Stimulated activated CD4-positive, alpha-beta T cell treated with anti-CD3 and anti-CD28 coated beads, TNF-alpha, amount 100 ng/mL, for 24 hours (primary cell): ENCODE measurements around the gene PDE6B.
"Not testable (repeated sequence)": the region's sequence is repeated elsewhere in the genome, so short reads cannot be mapped to it uniquely, and the experiment has no call there.

Source experiments
- DNase-seq, 3 experiments: peaks; one replicate each; pipeline ENCODE4 v3.0.0-alpha.2; 2020; ENCODE audit warnings: low read depth in 3 of 3

Gene PDE6B

DNA sequence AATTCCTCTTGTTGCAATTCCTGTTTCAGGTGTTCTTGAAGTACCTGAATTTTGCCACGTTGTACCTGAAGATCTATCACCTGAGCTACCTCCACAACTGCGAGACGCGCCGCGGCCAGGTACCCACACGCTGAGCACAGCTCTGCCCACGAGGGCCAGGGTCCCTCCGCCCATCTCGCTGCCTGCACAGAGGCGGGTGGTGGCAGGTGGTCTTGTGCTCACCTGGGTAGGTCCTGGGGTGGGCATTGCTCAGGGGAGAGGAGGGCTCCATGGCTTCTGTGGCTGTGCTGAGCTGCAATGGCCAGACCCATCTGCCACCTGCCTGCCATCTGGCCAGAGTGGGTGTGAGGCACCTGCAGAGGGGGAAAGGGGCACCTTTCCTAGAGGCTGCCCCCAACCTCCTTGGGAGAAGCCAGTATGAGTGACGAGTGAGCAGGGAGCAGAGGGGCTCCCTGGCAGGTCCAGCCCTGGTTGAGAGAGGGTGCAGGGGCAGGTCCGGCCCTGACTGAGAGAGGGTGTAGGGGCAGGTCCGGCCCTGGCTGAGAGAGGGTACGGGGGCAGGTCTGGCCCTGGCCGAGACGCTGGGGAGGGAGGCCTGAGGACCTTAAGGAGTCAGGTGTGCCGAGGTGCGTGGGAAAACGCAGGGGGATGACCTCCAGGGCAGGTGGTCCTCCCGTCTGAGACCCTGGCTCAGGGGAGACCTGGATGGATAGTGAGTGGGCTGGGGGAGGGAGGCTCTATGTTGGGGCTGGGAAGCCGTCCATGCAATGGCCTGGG lies 10.7 kb downstream of the PDE6B start:
- no peak for DNase-seq

DNA sequence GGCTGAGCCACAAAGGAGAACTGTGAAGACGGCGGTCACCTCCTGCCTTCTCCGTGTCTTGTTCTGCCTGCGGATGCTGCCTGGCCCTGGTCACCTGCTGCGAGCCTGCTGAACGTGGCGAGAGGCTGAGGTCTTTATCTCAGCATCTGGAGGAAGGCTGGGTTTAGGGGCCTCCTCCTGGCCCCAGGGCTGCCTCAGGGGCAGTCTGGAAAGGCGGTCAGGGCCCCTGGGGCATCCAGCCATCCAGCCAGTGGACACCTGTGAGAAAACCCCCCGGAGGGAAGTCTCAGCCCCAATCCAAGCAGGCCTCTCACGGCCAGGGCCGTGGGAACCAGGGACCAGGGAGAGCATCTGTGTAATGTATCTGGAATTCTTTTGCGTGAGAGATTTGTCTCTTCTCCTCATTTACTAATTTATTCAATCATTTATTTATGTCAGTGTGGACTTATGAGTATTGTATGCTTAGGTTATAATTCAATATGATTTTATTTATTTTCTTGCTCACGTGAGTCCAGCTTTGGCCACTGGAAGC lies 11.3 kb downstream of the PDE6B start:
- DNase-seq = no peak

DNA sequence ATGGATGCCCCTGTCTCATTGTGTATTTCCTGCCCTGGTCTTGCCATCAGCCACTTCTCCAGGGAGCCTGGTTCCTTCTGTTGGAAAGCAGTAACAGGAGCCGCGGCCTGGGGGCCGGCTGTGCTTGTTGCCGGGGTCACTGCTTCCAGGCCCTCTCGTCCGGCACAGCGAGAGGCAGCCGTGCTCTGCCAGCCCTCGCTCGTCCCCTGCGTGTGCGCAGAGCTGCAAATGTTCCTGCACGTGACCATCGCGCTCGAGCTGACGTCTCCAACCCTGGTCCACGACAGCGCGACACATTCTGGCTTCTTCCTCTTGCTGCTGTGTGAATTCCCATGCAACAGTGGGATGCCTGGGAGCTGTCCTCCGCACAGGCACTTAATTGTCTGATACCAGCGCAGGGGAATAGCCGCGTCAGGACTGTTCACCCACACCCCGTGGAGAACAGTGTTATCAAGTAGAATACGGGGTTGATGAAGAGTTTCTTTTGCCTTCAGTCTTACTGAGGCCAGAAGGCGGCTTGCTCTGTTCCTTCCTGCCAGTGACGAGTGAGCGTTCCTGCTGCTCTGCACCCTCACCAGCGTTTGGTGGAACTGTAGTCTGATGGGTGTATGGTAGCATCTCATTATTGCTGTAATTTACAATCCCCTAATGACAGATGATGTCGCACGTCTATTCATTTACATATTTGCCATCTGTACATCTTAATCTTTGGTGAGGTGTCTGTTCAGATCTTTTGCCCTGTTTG lies 12.3 kb downstream of the PDE6B start:
- DNase-seq = no peak

DNA sequence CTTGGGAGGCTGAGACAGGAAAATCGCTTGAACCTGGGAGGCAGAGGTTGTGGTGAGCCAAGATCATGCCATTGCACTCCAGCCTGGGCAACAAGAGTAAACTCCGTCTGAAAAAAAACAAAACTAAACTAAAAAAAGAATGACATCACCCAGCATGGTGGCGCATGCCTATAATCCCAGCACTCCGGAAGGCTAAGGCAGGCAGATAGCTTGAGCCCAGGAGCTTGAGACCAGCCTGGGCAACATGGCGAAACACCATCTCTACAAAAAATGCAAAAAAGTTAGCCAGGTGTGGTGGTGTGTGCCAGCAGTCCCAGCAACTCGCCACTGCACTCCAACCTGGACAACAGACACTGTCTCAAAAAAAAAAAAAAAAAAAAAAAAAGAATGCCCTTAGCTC lies 17.0 kb downstream of the PDE6B start:
- DNase-seq = not testable (repeated sequence)

DNA sequence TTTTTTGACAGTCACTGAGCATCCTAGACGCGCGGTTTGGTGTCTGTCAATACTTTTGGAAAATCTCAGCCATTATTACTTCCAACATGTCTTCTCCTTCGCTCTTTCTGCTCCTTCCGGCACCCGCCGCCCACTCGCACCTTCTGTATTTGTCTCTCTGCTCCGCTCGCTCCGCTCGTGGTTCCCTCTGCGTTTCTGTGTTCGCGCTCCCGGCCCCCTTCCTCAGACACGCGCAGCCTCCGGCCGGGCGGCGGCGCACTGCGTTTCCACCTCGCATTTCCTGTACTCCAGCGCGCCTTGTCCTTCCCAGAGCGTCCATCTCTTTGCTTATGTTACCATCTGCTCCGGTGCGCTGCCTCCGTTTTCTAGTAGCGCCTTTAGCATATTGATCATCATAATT lies 21.1 kb downstream of the PDE6B start:
- peak in 2 of 3 experiments; percentile 16 to 31 for DNase-seq

DNA sequence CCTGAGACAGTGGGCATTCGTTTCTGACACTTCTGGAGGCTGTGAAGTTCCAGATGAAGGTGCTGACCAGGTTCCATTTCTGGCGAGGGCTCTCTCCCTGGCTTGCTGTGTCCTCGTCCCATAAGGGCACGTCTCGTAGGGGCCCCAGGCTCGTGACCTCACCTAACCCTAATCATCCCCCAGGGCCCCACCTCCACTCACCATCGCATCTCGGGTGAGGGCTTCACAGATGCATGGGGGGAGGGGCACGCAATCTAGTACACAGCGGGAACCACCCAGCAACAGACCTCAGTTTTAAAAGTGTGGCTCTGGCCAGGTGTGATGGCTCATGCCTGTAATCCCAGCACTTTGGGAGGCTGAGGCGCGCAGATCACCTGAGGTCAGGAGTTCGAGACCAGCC lies 22.1 kb downstream of the PDE6B start:
- DNase-seq = no peak

DNA sequence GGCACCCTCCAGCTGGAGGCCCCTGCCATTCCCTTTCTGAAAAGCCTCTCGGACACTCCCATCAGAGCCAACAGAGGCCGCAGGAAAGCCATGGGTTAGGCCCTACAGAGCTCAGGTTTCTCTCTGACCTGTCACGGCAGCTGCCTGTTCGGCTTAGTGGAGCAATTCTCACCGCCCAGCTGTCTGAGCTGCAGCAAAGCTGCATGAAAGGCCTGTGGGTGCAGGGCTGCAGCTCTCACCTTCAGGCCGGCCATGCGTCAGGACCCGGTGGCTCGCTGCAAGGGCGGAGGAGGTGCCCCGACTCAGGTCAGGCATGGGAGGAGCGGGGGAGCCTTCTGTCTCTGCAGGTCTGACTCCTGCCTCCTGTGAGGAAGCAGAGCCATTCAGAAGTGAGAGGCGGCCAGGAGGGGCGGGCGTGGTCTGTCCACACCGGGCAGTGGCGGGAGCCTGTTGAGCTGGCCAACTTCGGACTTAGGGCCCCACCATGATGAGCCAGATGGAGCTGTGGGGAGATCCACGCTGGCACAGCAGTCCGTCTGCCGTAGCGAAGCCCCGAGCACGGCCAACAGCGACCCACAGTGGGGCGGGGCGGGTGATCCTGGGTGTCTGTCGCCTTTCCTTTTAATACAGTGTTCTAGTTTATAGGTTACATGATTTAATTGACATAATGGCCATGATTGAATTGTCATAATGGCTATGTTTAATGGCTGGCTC lies 23.4 kb downstream of the PDE6B start:
- no peak for DNase-seq

DNA sequence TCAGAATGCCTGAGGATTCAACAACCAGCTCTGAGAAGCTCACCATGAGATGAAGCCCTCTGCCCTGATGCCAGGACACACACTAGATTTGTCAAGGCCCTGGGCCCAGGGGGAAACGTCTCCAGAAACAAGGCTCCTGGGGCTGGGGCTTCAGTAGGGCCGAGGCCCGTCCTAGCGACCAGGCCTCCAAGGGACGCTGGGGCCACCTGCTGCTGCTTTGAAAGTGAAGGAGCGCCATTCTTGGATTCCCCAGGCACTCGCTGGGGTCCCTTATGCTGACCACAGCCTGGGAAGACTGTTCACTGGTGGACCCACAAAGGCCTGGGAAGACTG lies 23.9 kb downstream of the PDE6B start:
- DNase-seq = no peak

DNA sequence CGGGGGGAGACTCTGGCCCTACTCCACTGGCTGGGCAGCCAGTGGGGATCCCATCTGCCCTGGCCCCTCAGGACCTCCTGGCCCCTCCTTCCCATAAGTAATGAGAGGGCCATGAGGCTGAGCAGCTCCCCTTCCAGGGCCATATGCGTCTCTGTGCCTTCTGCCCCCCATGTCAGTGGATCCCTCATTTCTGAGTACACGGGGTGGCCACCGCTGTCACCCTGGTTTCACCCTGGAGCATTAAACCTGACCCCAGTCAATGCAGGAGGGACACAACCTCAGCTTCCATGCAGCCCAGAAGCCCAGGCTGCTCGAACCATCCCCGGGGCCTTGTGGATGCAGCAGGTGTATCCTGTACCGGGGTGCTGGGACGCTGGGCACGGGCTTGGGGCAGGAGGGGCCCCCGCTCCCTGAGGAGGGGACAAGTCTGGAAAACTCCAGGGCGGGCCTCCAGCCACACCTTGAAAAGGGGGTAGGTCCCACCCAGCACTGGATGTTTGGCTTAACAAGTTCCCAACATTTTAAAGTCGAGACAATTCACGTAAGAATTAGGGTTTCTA lies 24.5 kb downstream of the PDE6B start:
- DNase-seq = no peak

DNA sequence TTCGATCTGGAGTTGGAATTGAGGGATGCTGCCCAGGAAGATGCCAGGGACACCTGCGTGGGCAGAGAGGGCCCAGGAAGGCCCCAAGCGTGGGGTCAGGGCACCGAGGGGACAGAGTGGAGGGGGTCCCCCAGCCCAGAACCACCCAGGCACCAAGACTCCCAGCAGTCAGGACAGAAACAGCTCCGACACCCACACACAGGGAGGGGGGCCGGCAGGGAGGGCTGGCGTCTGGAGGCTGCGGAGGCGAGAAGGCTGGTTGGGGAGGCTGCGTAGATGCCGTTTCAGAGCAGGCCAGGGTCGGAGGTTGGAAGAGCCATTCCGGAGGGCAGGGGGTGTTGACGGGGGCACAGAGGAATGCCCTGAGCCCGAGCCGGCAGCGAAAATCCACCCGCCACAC lies 25.1 kb downstream of the PDE6B start:
- no peak for DNase-seq

DNA sequence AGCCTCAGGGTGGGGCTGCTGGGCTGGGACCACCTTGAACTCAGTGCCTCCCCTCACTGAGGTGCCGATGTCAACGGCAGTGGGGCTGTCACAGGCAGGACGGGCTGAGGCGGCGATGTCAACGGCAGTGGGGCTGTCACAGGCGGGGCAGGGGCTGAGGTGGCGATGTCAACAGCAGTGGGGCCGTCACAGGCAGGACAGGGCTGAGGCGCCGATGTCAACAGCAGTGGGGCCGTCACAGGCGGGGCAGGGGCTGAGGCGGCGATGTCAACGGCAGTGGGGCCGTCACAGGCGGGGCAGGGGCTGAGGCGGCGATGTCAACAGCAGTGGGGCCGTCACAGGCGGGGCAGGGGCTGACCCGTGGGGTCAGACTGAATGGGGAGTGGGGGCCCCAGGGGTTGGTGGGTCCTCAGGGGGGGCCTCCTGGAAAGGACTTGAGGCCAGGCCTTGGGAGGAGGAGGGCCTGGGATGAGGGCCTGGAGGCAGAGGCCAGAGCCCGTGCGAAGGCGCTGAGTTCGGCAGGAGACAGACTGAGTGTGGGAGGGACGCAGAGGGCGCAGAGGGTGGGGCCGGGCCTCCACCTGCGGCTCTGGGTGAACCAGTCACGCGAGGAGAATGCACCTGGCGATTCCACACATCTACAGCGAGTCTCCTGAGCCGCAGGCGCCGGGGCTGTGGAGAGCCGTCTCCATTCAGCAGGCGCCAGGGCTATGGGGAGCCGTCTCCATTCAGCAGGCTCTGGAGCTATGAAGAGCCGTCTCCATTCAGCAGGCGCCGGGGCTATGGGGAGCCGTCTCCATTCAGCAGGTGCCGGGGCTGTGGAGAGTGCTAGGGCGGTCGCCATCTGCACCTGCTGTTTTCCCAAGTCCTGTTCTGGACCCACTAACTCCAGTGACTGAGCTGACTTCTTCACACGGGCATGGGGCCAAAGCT lies 25.8 kb downstream of the PDE6B start:
- DNase-seq = no peak

DNA sequence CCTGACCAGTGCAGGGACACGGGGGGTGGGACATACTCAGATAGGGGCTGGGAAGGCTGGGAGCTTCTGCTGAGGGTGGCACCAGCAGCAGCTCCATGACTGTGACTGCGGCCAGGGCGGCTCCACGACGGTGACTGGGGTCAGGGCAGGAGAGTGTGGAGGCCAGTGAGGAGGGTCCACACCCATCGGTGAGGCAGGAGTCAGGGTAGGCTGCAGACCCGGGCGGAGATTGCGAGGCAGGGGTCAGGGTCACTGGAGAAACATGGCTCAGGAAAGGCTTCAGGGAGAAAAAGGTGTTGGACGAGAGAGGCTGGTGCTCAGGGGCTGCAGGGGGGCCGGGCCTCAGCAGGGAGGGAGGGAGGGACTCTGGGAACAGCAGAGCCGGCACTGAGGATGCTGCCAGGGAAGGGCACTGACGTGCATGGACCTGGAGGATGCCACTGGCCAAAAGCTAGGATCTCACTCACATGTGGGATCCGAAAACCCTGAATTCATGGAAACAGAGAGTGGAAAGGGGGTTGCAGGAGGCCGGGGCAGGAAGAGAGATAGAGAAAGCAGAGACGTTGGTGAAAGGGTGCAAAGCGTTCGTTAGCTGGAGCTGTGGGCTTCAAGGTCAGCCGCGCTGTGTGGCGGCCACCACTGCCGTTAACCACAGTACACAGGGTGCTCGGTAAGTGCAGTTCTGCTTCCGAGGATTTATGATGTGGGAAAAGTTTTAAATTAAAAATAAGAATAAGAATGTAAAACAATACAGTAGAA lies 26.7 kb downstream of the PDE6B start:
- DNase-seq = no peak

DNA sequence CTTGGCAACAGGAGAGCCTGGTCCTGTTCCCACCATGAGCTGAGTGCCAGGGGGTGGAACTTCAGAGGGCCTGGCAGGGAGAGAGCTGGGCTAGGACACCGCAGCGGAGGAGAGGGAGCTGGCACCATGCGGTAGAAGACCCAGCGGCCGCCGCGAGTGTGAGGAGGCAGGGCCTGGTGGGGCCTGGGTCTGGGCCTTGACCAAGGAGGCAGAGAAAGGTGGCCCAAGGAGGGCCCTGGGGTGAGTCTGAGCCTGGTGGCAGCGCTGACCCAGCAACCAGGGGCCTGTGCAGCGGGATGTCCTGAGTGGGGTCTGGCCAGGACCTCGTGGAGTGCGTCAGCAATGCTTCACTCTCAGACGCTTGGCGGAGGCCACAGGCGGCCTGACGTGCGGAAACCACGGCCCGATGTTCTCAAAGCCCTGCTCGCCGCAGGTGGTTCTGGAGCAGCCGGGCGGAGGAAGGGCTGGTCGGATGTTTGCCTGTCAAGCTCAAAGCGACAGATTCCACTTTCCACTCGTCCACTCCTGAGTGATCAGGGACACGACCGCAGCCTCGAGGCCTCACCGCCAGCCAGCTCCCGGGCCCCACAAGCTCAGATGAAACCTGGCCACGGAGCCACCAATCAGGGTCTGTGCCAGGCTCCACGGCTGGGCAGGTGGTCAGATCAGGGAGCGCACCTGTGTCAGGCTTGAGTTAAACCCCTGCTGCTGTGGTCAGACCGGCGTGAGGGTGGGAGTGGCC lies 27.9 kb downstream of the PDE6B start:
- DNase-seq = no peak

DNA sequence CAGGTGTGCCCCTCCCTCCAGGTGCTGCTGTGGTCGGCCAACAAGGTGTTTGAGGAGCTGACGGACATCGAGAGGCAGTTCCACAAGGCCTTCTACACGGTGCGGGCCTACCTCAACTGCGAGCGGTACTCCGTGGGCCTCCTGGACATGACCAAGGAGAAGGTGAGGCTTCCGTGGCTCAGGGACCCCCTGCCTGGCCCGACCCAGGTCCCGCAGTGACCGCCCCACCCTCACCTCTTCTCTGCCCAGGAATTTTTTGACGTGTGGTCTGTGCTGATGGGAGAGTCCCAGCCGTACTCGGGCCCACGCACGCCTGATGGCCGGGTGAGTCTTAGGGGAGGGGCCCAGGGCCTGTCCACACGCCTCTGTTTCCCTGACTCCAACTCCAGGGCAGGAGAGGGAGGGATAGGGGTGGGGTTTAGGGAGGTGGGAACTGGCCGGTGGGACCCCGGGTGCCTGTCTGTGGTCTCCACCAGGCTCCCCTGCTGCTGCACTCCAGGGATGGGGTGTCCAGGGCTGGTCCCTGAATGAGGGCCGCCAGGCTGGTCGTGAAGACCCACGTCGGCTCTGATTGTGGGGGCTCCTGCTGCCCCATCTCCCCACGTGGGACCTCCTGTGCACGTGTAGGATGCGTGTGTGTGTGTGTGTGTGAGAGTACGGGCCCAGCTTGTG lies 28.6 kb downstream of the PDE6B start:
- DNase-seq = no peak

DNA sequence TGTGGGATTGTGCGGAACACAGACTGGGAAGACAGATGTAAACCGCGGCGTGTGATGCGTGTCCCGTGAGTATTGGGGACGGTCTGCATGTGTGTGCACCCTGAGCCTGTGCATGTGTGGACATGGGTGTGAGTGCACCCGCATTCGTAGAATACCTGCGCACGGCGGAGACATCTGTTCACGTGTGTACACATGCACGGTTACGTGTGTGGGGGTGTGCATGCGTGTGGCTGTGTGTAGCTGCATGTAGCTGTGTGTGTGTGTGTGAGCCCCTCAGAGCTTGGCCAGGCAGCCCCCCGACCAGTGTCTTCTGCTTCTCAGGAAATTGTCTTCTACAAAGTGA lies 29.1 kb downstream of the PDE6B start:
- DNase-seq = no peak

DNA sequence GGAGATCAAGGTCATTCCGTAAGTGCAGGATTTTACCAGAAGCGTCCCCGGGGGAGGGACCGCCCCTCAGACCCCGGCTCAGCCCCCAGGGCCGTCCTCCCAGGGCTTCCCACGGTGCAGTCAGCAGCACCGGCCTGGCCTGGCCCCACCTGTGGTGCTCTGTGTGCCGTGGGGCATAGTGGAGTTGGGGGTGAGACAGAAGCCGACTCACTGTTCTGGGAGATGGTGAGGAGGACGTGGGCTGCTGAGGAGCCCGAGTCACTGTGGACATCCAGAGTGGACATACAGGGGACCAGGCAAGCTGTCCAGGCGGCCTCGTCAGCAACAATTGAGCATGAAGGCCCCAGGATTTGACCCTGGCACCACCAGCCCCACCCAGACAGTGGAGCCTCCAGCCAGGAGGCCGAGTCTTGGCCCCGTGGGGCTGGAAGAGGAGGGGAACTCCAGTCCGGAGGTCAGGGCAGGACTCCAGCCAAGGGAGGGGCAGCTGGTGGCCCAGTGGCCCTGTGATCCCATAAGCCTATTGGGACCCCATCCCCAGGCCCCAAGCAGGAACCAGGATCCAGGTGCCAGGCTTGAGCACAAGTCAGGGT lies 29.6 kb downstream of the PDE6B start:
- no peak for DNase-seq

DNA sequence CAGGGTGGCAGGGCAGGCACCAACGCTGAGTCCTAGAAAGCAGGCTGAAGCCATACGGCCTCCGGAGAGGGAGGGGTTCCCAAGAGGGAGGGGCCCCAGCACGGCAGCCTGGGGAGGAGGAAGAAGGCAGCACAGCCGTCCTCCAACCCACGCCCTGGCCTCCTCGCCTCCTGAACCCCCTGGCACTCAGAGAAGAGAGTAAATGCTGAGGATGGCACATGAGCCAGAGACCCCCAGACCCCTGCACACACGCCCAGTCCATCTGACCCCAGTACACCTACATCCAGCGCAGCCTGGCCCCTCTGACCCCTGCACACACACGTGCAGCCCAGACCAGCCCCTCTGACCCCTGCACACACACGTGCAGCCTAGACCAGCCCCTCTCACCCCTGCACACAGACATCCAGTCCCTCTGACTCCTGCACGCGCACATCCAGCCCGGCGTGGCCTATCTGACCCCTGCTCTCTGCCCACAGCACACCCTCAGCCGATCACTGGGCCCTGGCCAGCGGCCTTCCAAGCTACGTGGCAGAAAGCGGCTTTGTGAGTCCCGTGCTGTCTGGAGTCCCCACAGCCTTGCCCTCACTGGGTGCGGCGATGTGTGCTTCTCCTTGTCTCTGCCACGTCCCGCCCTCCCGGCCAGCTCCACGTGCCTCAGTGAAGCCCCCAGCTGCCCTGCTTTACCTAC lies 30.2 kb downstream of the PDE6B start:
- no peak for DNase-seq
